H1 (cell line): ENCODE measurements around the gene PAXX. TPM values are rescaled to one million over a fixed set of nuclear protein-coding genes. Genes with fewer than 3 reads are reported as not detected.

Source experiments
- CHD7 ChIP-seq: fragments of 300-600 bp; sonication (generic); IDR thresholded peaks from 2 replicates; pipeline ENCODE4 v1.7.1; 2012; ENCODE audit warnings: low read length, moderate library complexity, mild to moderate bottlenecking, inconsistent platforms; ENCODE audit not compliant: insufficient replicate concordance
- POLR2A ChIP-seq, 2 experiments: IDR thresholded peaks; 1 replicate in 1 of 2; 2 replicates in 1 of 2; pipeline ENCODE4 v1.6.1; 2011; ENCODE audit warnings: low read depth in 2 of 2, low read length in 2 of 2, mild to moderate bottlenecking in 2 of 2; ENCODE audit errors: control extremely low read depth in 1 of 2
- TAF7 ChIP-seq: optimal IDR thresholded peaks from 2 replicates; pipeline ENCODE3; 2011; ENCODE audit warnings: low read depth, mild to moderate bottlenecking, inconsistent platforms, low read length, moderate library complexity, borderline replicate concordance
- polyA plus RNA-seq, 7 experiments: library from polyadenylated mRNA; depleted of rRNA in 3 of 7; stranded (reverse) in 5 of 7; unstranded in 2 of 7; fragments of >200 nt in 5 of 7; fragments of 200-250 nt in 2 of 7; gene quantifications; 1 replicate in 5 of 7; 2 replicates in 1 of 7; 4 replicates in 1 of 7; pipeline versions ENCODE4 v1.2.1 to v1.2.3, GENCODE V29; 2011 to 2013; ENCODE audit warnings: missing spikeins in 2 of 7, mixed read lengths in 2 of 7
- total RNA-seq: library from RNA; stranded (reverse); fragmentation: NEBNext Ultra II Directional; extraction: Animal tissue kit (Norgen Biotek cat#: 25700); gene quantifications from 2 replicates; pipeline ENCODE4 v1.2.1, GENCODE V29; 2021

PAXX gene
- total and polyA plus RNA-seq, 2 of the 8 experiments (the other 6 are each of a cell fraction or from before 2014, with no cell fraction given), result 43.4 to 45.9 TPM

- TF ChIP-seq CHD7 (no peak), POLR2A (IDR thresholded peaks at IDR 0.05; ENCODE audit: control extremely low read depth in 1 of 2, low read depth in 2 of 2, low read length in 2 of 2) (no peak), TAF7 (no peak)
- TF ChIP-seq, all 59 proteins: peak for 0
Measured at GRCh38 chr9:137018761-137019559, 26.7 kb downstream of the PAXX start (continued).
